ENCODE results near the gene FAF1. TPM values are rescaled to one million over a fixed set of nuclear protein-coding genes. Genes with fewer than 3 reads are reported as not detected.

The FAF1 gene
- total RNA-seq, 4 donors from 2014 or later, result 46.1 to 72.2 (median 52.2) TPM

DNA sequence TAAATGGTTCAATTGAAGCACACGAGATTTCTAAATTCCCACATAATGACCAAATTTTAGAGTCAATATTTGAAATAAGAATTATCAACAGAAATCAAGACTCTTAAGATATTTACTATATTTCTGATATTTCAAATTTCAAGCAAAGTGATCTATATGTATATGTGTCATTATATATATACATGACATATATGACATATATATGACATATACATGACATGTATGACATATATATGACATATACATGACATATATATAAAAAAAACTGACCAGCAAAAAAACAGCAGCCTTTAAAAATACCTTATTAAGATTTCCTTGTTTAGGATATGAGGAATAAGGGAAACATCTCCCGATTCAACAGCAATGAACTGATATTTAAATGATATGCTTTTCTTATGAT lies 266.2 kb downstream of the FAF1 start:
- TF ChIP-seq CTCF (IDR thresholded peaks at IDR 0.05; ENCODE audit: low read depth), result no peak

DNA sequence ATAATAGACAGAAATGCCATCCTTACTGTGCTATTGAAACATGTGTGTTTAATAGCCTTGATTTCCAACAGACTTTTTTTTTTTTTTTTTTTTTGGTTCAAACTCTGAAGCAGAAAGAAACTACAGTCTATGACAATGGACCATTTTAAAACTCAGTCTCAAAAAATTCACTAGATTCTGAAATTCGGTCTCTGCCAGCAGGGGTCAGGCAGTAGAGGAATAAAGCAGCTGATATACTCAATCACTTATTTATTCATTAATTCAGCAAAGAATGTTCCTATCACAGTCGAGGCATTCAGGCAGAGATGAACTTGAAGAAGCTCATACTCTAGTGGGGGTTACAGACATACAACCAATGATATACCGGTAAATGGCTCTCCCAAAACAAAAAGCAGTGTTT lies 275.9 kb downstream of the FAF1 start:
- no peak for TF ChIP-seq CTCF (IDR thresholded peaks at IDR 0.05; ENCODE audit: low read depth)

DNA sequence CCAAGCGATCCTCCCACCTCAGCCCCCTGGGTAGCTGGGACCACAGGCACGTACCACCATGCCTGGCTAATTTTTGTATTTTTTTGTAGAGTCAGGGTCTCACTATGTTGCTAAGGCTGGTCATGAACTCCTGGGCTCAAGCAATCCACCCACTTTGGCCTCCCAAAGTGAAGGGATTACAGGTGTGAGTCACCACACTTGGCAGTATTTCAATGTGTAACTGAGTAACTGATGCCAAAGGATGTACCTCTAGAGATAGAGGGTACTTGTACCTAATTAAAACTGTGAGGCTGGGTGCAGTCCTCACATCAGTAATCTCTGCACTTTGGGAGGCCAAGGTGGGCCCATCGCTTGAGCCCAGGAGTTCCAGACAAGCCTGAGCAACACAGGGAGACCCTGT lies 278.1 kb downstream of the FAF1 start:
- no peak for TF ChIP-seq CTCF (IDR thresholded peaks at IDR 0.05; ENCODE audit: low read depth)

- no peak for TF ChIP-seq CTCF (IDR thresholded peaks at IDR 0.05; ENCODE audit: low read depth)
These were observed 292.2 kb downstream of the FAF1 start for GRCh38 chr1:50667710-50668356.

GRCh38 chr1:50667272-50667671 lies 292.8 kb downstream of the FAF1 start:
- no peak for TF ChIP-seq CTCF (IDR thresholded peaks at IDR 0.05; ENCODE audit: low read depth)

DNA sequence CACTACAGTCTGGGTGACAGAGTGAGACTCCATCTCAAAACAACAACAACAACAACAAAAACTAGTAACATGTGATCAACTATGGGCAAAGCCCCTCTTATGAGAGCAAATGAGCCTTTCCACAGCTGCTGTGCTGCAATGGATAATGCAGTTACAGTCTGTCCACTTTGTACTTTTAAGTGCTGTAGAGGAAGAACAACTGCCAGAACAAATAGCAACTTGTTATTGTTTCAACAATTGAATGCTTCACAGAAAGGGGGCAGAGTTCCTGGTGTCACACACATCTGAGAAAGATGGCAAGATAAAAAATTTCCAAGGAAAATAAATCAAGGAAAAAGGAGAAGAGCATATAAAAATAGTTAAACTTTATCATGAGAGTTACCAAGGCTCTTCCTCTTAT lies 293.2 kb downstream of the FAF1 start:
- TF ChIP-seq CTCF (IDR thresholded peaks at IDR 0.05; ENCODE audit: low read depth), result no peak

DNA sequence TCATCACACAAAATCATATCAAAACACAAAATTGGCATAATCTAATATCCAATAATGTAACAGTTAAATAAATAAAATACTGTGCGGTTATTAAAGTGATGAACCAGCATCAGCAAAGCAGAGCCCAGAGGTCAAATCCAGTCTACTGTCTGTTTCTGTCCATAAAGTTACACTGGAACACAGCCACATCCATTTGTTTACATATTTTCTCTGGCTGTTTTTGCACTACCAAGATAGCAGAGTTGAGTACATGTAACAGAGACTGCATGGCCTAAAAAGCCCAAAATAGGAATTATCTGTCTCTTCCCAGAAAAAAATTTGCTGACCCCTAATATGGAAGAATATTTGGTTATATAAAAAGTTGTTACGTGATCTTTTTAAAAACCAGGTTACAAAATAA lies 294.7 kb downstream of the FAF1 start:
- no peak for TF ChIP-seq CTCF (IDR thresholded peaks at IDR 0.05; ENCODE audit: low read depth)
